Inflammatory macrophage treated with lipopolysaccharide for 4 hours (primary cell): ENCODE measurements around the gene SNAPIN.
"Not testable (repeated sequence)": the region's sequence is repeated elsewhere in the genome, so short reads cannot be mapped to it uniquely, and the experiment has no call there.

Source experiments
- DNase-seq: peaks from one replicate; pipeline ENCODE4 v3.0.0-alpha.2; 2020

Gene SNAPIN

GRCh38 chr1:153627715-153628626, 30.5 kb upstream of the SNAPIN start, which contains the start of gene S100A1:
TSS of gene S100A1 (plus strand) at chr1:153628434. CDS start at chr1:153630522, 2,088 bp downstream.
- DNase-seq: no peak

GRCh38 chr1:153628638-153629342, 29.7 kb upstream of the SNAPIN start:
- DNase-seq: no peak

DNA sequence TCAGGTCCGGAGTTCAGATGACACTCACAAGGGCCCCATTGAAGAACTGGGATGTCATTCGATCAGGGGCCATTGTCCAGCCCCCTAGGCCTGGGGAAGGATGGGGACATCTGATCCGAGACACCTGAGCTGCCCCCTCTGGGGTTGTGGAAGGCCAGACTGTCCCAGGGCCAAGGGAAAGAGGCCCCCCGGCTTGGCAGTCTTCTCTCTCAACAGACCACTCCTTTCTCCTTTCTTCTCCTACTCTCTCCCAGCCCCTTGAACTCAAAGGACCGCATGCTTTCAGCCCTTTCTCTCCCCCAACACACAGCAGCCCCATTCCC, 29.2 kb upstream of the SNAPIN start:
- no peak for DNase-seq

DNA sequence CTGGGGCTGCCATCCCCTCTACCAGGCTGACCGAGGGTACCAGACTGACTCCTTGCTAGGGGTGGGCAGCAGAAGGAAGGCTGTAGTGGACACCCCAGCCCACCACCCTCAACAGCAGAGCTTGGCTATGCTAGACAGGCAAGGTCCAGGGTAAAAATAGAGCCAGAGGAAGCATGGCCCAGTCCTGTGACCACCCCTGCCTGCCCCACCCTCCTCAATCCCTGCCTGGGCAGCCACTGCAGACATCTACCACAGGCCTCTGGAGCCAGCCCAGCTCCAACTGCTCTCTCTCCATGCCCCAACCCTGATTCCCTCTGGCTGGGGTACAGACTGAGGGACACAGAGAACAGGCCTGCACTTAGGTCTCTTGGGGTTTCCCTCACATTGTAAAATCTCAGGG, 28.5 kb upstream of the SNAPIN start:
- DNase-seq: no peak

DNA sequence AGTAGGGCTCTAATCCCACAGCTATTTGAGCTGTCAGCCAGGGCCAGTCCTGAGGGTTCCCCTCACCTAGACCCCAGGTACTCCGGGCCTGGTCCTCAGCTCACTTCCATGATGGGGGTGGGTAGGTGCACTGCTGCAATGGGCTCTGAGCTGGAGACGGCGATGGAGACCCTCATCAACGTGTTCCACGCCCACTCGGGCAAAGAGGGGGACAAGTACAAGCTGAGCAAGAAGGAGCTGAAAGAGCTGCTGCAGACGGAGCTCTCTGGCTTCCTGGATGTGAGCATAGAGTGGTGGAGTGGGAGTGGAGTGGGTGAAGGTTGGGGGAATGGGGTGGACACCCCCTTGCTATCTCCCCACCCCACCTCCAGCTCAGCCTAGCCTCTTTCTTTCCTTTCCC, 28.1 kb upstream of the SNAPIN start:
- no peak for DNase-seq

GRCh38 chr1:153631047-153632022, 27.2 kb upstream of the SNAPIN start:
- no peak for DNase-seq

- DNase-seq: no peak
Measured at GRCh38 chr1:153633161-153633753, 25.2 kb upstream of the SNAPIN start.

DNA sequence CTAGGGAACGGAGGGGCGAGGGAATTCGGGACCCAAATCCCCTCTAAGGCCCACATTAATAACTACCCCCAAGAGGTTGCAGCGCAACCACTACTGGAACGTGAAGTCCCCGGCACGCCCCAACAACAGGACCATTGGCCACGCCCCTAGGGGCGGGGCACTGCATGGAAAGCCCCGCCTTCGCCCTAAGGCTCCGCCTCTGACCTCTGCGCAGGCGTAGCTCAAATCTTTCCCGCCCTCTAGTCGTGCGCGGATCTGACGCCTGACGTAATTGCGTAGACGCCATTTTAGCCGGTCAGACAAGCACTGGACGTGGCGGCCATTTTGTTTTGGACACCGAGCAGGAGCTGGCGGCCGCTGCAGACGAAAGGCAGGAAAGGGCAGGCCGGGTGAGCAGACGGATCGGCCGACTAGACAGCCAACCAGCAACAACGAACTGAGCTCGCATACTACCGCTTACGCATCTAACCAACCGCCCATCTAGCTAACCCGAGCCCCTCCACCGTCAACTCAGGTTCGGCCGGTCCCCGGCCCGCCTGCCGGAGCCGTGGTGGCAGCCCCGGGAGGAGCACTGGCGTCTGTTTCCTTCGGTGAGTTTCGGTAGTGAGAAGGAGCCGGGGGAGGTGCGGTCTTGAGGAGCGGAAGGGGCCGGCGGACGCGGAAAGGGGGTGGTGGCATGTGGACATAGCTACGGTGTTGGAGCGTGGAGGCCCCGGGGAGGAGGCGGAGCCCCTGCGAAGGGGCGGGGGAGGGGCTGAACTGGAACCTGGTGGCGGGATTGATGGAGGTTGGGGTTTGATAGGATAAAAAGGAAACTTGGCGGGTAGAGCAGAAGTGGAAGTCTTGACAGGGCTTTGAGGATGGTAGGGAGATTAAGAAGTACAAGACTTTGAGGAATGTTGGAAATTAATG, 24.5 kb upstream of the SNAPIN start, which contains the start of gene CHTOP:
TSS of gene CHTOP (plus strand) at position 313 of the 912 bp plus-strand sequence. CDS start 2,523 bp downstream, outside the sequence.
- peak; percentile 99 for DNase-seq

GRCh38 chr1:153635872-153636271, 22.6 kb upstream of the SNAPIN start:
- no peak for DNase-seq

- no peak for DNase-seq
Measured at GRCh38 chr1:153636312-153636711, 22.2 kb upstream of the SNAPIN start.

GRCh38 chr1:153638261-153638660, 20.2 kb upstream of the SNAPIN start:
- no peak for DNase-seq

DNA sequence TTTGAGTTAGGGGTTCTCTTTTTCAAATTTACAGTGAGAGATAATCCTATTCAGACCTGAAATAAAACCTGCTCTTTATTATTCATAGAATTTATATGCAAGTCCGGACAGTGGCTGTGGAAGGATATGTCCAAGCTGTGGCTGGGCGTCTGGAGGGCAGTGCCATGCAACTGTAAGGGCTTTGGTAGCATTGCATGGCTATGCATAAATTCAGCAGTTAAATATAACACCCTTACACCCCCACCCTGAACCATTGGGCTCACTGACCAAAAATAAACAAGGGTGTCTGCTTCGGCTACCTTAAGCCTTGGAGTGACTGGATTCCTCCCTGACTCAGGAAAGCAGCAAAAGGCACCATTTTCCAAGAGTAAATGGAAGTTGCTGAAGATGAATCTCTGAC, 19.2 kb upstream of the SNAPIN start:
- DNase-seq: no peak

- DNase-seq: not testable (repeated sequence)
Measured at GRCh38 chr1:153640213-153640612, 18.3 kb upstream of the SNAPIN start.

- DNase-seq: no peak
Measured at GRCh38 chr1:153640861-153641260, 17.6 kb upstream of the SNAPIN start.

DNA sequence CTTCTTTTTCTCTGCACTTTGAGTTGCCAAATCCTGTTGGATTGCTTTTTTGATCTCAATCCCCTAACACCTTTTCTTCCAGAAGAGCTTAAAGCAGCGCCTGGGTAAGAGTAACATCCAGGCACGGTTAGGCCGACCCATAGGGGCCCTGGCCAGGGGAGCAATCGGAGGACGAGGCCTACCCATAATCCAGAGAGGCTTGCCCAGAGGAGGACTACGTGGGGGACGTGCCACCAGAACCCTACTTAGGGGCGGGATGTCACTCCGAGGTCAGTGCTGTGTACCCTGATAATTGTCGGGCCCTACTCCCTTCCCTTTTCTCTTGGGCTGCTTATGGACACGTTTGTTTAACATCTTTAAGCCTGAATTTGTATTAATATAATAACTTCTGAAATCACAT, 16.3 kb upstream of the SNAPIN start:
- no peak for DNase-seq

DNA sequence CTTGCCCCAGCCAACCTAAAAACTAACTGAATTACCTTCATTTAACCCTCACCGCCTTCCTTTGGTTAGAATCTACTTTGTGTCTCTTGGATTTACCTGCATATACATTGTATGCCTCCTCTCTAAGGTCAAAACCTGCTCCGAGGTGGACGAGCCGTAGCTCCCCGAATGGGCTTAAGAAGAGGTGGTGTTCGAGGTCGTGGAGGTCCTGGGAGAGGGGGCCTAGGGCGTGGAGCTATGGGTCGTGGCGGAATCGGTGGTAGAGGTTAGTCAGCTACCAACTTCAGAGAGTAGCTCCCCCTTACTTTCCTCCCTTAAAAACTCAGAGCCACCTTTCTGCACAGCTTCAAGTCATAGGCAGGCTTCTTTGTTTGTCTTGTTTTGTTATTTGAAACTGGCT, 15.4 kb upstream of the SNAPIN start:
- DNase-seq: no peak

DNA sequence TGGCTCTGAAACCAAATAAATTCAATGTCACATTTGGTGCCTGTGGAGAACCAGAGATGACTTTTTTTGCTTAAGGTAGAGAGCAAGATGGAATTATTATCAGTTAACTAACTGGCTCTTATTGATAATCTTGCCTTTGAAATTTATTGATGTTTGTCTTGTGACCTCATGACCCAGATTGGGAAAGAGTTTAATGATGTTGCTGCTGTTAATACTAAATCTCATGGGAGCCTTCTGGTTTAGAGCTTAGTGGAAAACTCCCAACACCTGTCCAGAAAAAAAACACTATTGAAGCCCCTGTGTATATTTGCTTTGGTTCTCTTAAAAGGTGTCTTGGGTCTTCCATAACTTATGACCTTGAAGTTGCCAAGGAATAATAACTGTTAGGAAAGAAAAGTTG, 14.7 kb upstream of the SNAPIN start:
- DNase-seq: no peak

DNA sequence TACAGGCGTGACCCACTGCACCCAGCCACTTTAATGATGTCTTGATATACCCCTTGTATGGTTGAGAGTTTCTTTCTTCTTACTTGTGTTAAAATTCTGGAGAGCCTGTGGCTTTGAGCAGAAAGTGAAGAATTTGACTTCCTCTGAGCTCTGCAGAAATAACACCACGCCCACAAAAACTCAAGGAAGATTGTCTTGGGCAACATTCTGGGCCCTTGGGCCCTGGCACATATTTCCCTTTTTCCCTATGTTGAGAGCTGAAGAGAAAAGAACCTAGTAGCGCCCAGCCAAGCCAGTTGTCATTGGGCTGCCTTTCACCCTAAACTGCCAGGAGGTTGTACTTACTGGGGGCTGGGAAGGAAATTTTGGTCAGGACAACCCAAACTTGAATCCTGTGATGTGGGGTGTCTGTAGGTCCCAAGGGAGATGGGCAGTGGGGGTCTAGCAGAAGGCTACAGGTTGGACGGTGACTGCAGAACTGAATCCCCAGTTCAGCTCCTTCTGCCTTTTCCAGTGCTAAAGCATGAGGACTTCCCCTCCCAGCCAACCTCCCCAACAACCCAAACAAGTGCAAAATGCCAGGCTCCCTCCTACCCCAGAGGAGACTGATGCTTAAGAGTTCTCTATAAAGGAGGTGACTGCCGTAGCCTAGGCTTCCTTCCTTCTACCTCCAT, 11.7 kb upstream of the SNAPIN start:
- DNase-seq: peak; percentile 83

- no peak for DNase-seq
Measured at GRCh38 chr1:153647346-153647714, 11.2 kb upstream of the SNAPIN start.

DNA sequence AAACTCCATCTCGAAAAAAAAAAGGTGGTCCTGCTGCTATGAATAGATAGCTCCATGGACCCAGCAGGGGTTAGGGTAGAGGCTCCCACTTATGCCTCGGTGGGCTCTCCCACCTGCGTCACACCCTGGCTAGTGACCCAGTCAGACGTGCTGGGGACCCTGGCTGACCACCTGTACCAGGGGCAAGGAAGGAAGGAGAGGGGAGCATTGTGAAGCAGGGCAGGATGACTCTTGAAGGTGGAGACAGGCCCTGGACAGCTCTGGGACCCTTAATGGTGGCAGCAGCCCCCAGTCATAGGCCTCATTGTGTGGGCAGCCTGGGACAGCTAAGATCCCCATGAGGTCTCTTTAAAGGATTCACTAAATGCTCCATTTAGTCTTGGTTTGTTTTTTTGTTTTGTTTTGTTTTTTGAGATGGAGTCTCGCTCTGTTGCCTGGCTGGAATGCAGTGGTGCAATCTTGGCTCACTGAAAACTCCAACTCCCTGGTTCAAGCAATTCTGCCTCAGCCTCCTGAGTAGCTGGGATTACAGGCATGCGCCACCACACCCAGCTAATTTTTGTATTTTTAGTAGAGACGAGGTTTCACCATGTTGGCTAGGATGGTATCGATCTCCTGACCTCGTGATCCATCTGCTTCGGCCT, 10.4 kb upstream of the SNAPIN start:
- DNase-seq: no peak
